Smooth muscle cell (in vitro differentiated cells): ENCODE data around the gene RNF187. TPM values are rescaled to one million over a fixed set of nuclear protein-coding genes. Genes with fewer than 3 reads are reported as not detected.

ENCODE experiments used
- DNase-seq: peaks from one replicate; lab custom pipeline; 2025; ENCODE audit not compliant: unreplicated experiment; lab: John Stamatoyannopoulos, UW
- H2AFZ ChIP-seq: fragments of 200-600 bp; sonication (generic); 2 replicates; pipeline ENCODE4 v1.6.0; 2016; ENCODE audit warnings: antibody characterized with exemption, low read depth, mild to moderate bottlenecking
- H3F3A ChIP-seq: fragments of 200-600 bp; sonication (generic); 2 replicates; pipeline ENCODE4 v1.6.0; 2017; ENCODE audit warnings: antibody characterized with exemption, low read depth
- H3K27ac ChIP-seq: fragments of 200-600 bp; sonication (generic); 2 replicates; pipeline ENCODE4 v1.5.1; 2016; ENCODE audit warnings: low read depth, mild to moderate bottlenecking
- H3K27me3 ChIP-seq: fragments of 200-600 bp; sonication (generic); 2 replicates; pipeline ENCODE4 v1.6.1; 2016; ENCODE audit warnings: low read depth, mild to moderate bottlenecking
- H3K36me3 ChIP-seq: fragments of 200-600 bp; sonication (generic); 2 replicates; pipeline ENCODE4 v1.5.1; 2016; ENCODE audit warnings: low read depth
- H3K4me1 ChIP-seq: fragments of 200-600 bp; sonication (generic); 2 replicates; pipeline ENCODE4 v1.5.1; 2016; ENCODE audit warnings: low read depth
- H3K4me2 ChIP-seq: fragments of 200-600 bp; sonication (generic); 2 replicates; pipeline ENCODE4 v1.6.0; 2016; ENCODE audit warnings: mild to moderate bottlenecking
- H3K4me3 ChIP-seq: fragments of 200-600 bp; sonication (generic); 2 replicates; pipeline ENCODE4 v1.5.1; 2016; ENCODE audit warnings: mild to moderate bottlenecking
- H3K79me2 ChIP-seq: fragments of 200-600 bp; sonication (generic); 2 replicates; pipeline ENCODE4 v1.6.0; 2016; ENCODE audit warnings: low read depth, mild to moderate bottlenecking
- H3K9ac ChIP-seq: fragments of 200-600 bp; sonication (generic); 2 replicates; pipeline ENCODE4 v1.6.0; 2016; ENCODE audit warnings: low read depth
- H3K9me3 ChIP-seq: fragments of 200-600 bp; sonication (generic); replicated peaks from 2 replicates; pipeline ENCODE4 v1.5.1; 2016; ENCODE audit warnings: low read depth
- H4K20me1 ChIP-seq: fragments of 200-600 bp; sonication (generic); 2 replicates; pipeline ENCODE4 v1.6.0; 2016; ENCODE audit warnings: low read depth
- CTCF ChIP-seq: fragments of 200-600 bp; sonication (generic); IDR thresholded peaks from 2 replicates; pipeline ENCODE4 v1.5.1; 2017; ENCODE audit warnings: borderline replicate concordance, mild to moderate bottlenecking, antibody characterized with exemption; ENCODE audit not compliant: insufficient read depth, poor library complexity, severe bottlenecking
- WGBS: methylation state at CpG from one replicate; pipeline ENCODE4 v1.1.7; 2016; ENCODE audit warnings: low lambda C conversion rate; 5-methylcytosine and 5-hydroxymethylcytosine counted together
- polyA plus RNA-seq: library from polyadenylated mRNA; unstranded; fragments of >200 nt; fragmentation: Nextera tagmentation; extraction: Ambion mirVana; gene quantifications from 2 replicates; pipeline ENCODE4 v1.2.1, GENCODE V29; 2016
- total RNA-seq: library from RNA; depleted of rRNA; stranded (reverse); fragments of >200 nt; gene quantifications from 2 replicates; pipeline ENCODE4 v1.2.3, GENCODE V29; 2014

Gene RNF187
- total and polyA plus RNA-seq, 2 experiments from 2014 or later: 35.9 to 150 TPM

GRCh38 chr1:228455715-228456114, 31.5 kb upstream of the RNF187 start:
- DNase-seq: no peak
- Histone ChIP-seq H3K4me1 (peaks cover 13% of the 10 kb centered on the region), H2AFZ (no peak overlapping the region), H3K9ac (no peak overlapping the region), H4K20me1 (peaks cover 4% of the 10 kb centered on the region), H3K27me3 (peaks cover 22% of the 10 kb centered on the region), H3K9me3 (no peaks in the 10 kb centered on the region), H3K36me3 (no peaks in the 10 kb centered on the region), H3F3A (peaks cover 8% of the 10 kb centered on the region), H3K79me2 (peaks cover 10% of the 10 kb centered on the region), H3K27ac (no peak overlapping the region), H3K4me3 (peak overlapping the region; percentile 65), H3K4me2 (peak overlapping the region; percentile 90)
- 59% methylated on average over 1 of the region's 1 CpG for WGBS
- TF ChIP-seq CTCF: no peak

- H3K79me2 ChIP-seq: peaks cover 10% of the 10 kb centered on the region
- peak overlapping the region; percentile 90 for H3K4me2 ChIP-seq
- H3K4me1 ChIP-seq: peaks cover 13% of the 10 kb centered on the region
- H3K4me3 ChIP-seq: peak overlapping the region; percentile 65
- peak overlapping the region; percentile 81 for H2AFZ ChIP-seq
- peaks cover 4% of the 10 kb centered on the region for H4K20me1 ChIP-seq
- peak overlapping the region; percentile 30 for H3K9ac ChIP-seq
- DNase-seq: no peak
- no peaks in the 10 kb centered on the region for H3K36me3 ChIP-seq
- 39% methylated on average over 6 of the region's 6 CpGs for WGBS
- no peak for TF ChIP-seq CTCF
- H3K27ac ChIP-seq: peak overlapping the region; percentile 32
- no peaks in the 10 kb centered on the region for H3K9me3 ChIP-seq
- peaks cover 8% of the 10 kb centered on the region for H3F3A ChIP-seq
- peaks cover 28% of the 10 kb centered on the region for H3K27me3 ChIP-seq
Measured at GRCh38 chr1:228456252-228457016, 30.7 kb upstream of the RNF187 start.

GRCh38 chr1:228457017-228457395, 30.2 kb upstream of the RNF187 start:
- Histone ChIP-seq H3K79me2 (peaks cover 10% of the 10 kb centered on the region), H3K4me2 (peak overlapping the region; percentile 90), H3K9me3 (no peaks in the 10 kb centered on the region), H3F3A (peaks cover 8% of the 10 kb centered on the region), H3K27me3 (peaks cover 34% of the 10 kb centered on the region), H4K20me1 (peaks cover 4% of the 10 kb centered on the region), H3K4me1 (peaks cover 13% of the 10 kb centered on the region), H3K4me3 (peak overlapping the region; percentile 65), H2AFZ (peak overlapping the region; percentile 81), H3K9ac (peak overlapping the region; percentile 30), H3K27ac (peak overlapping the region; percentile 32), H3K36me3 (no peaks in the 10 kb centered on the region)
- no peak for DNase-seq
- WGBS: 8% methylated on average over 13 of the region's 13 CpGs
- TF ChIP-seq CTCF: no peak
